Stimulated activated CD8-positive, alpha-beta memory T cell treated with anti-CD3 and anti-CD28 coated beads, Interleukin-7, amount 100 ng/mL, for 48 hours (primary cell): Measurements from ENCODE around the gene WDR70.
A peak's percentile ranks its signal among the peaks of the same experiment; 100 is the strongest.
"Not testable (repeated sequence)": the region's sequence is repeated elsewhere in the genome, so short reads cannot be mapped to it uniquely, and the experiment has no call there.

Source experiments
- DNase-seq, 2 donors: peaks; one replicate each; pipeline ENCODE4 v3.0.0-alpha.2; 2020; ENCODE audit warnings: low read depth in 1 of 2; ENCODE audit errors: extremely low read depth in 1 of 2

WDR70 gene

GRCh38 chr5:37742111-37742510 is 363.0 kb downstream of the WDR70 start:
- DNase-seq = no peak

GRCh38 chr5:37751227-37751626 is 372.1 kb downstream of the WDR70 start:
- DNase-seq = no peak

GRCh38 chr5:37754976-37755375 is 375.9 kb downstream of the WDR70 start:
- no peak for DNase-seq

- DNase-seq = no peak
These were observed 376.5 kb downstream of the WDR70 start for GRCh38 chr5:37755581-37755980.

GRCh38 chr5:37756248-37756647 is 377.1 kb downstream of the WDR70 start:
- DNase-seq = no peak

GRCh38 chr5:37757980-37758582 is 379.0 kb downstream of the WDR70 start:
- no peak for DNase-seq

- no peak for DNase-seq
These were observed 388.1 kb downstream of the WDR70 start for GRCh38 chr5:37767251-37767650.

GRCh38 chr5:37767961-37768360 is 388.8 kb downstream of the WDR70 start:
- no peak for DNase-seq

GRCh38 chr5:37768371-37768770 is 389.3 kb downstream of the WDR70 start:
- no peak for DNase-seq

GRCh38 chr5:37769108-37769507 is 390.0 kb downstream of the WDR70 start:
- no peak for DNase-seq

GRCh38 chr5:37769840-37770239 is 390.7 kb downstream of the WDR70 start:
- DNase-seq = no peak

GRCh38 chr5:37770786-37771185 is 391.7 kb downstream of the WDR70 start:
- DNase-seq = no peak

- no peak for DNase-seq
These were observed 392.1 kb downstream of the WDR70 start for GRCh38 chr5:37771203-37771611.

- no peak for DNase-seq
These were observed 392.6 kb downstream of the WDR70 start for GRCh38 chr5:37771731-37772130.

- no peak for DNase-seq
These were observed 393.1 kb downstream of the WDR70 start for GRCh38 chr5:37772255-37772654.

- no peak for DNase-seq
These were observed 394.7 kb downstream of the WDR70 start for GRCh38 chr5:37773809-37774208.

- peak in 1 of 2 donors; percentile 11 for DNase-seq
These were observed 395.9 kb downstream of the WDR70 start for GRCh38 chr5:37774912-37775483.

GRCh38 chr5:37776826-37777225 is 397.7 kb downstream of the WDR70 start:
- DNase-seq = no peak

- no peak for DNase-seq
These were observed 398.5 kb downstream of the WDR70 start for GRCh38 chr5:37777432-37778130.

- not testable (repeated sequence) for DNase-seq
These were observed 402.3 kb downstream of the WDR70 start for GRCh38 chr5:37781409-37781808.

- DNase-seq = no peak
These were observed 407.3 kb downstream of the WDR70 start for GRCh38 chr5:37786416-37786815.

GRCh38 chr5:37786862-37787519 is 407.9 kb downstream of the WDR70 start:
- no peak for DNase-seq
